Parathyroid adenoma (tissue), 2 donors: Measurements from ENCODE around the gene FGG.

Experiments used
- H2AFZ ChIP-seq: fragments of 300-600 bp; sonication (generic); one replicate; pipeline ENCODE4 v1.7.0; 2017; ENCODE audit warnings: antibody characterized with exemption, mild to moderate bottlenecking
- H3K27ac ChIP-seq: fragments of 300-600 bp; sonication (generic); one replicate; pipeline ENCODE4 v1.7.0; 2017
- H3K27me3 ChIP-seq: fragments of 300-600 bp; sonication (generic); one replicate; pipeline ENCODE4 v1.7.0; 2017; ENCODE audit warnings: low read length; ENCODE audit not compliant: control insufficient read depth, insufficient read depth
- H3K36me3 ChIP-seq: fragments of 300-600 bp; sonication (generic); one replicate; pipeline ENCODE4 v1.7.0; 2017; ENCODE audit warnings: low read length; ENCODE audit not compliant: control insufficient read depth, insufficient read depth
- H3K4me1 ChIP-seq: fragments of 300-600 bp; sonication (generic); one replicate; pipeline ENCODE4 v1.7.0; 2017; ENCODE audit warnings: control low read depth
- H3K4me2 ChIP-seq: fragments of 300-600 bp; sonication (generic); one replicate; pipeline ENCODE4 v1.7.0; 2017; ENCODE audit warnings: low read length
- H3K4me3 ChIP-seq: fragments of 300-600 bp; sonication (generic); one replicate; pipeline ENCODE4 v1.7.0; 2017; ENCODE audit warnings: low read depth, low read length
- H3K79me2 ChIP-seq: fragments of 300-600 bp; sonication (generic); one replicate; pipeline ENCODE4 v1.7.0; 2017; ENCODE audit warnings: control low read depth
- H3K9ac ChIP-seq: fragments of 300-600 bp; sonication (generic); one replicate; pipeline ENCODE4 v1.7.0; 2017; ENCODE audit warnings: mild to moderate bottlenecking
- H3K9me3 ChIP-seq: fragments of 300-600 bp; sonication (generic); one replicate; pipeline ENCODE4 v1.7.0; 2017; ENCODE audit warnings: low read length; ENCODE audit not compliant: control insufficient read depth
- TF ChIP-seq, protein P1 (sequence below): fragments of 300-600 bp; sonication (generic); IDR thresholded peaks from one replicate; pipeline ENCODE4 v1.7.0; 2017; ENCODE audit warnings: antibody characterized with exemption, mild to moderate bottlenecking
- donor health status: primary hyperparathyroidism.

Gene FGG

DNA sequence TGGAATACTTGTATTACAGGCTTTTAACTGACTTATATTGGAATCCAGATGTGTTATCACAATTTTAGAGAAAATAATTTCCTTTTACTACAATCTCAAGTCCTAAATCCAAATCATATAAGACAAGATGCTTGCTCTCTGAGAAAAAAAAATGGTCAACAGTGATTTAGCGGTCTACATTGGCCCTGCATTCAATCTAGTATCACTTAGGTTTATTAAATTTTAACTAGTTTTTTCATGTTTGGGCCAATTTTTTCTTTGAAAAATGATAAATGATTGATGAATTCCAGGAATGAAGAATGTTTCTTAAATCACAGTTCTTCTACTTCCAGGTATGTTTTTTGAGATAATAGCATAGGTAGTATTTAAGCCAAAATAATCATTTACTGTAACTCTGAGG, 2.8 kb upstream of the FGG start:
- no peak overlapping the region for H3K9ac ChIP-seq
- no peaks in the 10 kb centered on the region for H3K36me3 ChIP-seq
- H3K9me3 ChIP-seq: no peaks in the 10 kb centered on the region
- H3K79me2 ChIP-seq: no peaks in the 10 kb centered on the region
- H3K27me3 ChIP-seq: no peaks in the 10 kb centered on the region
- no peaks in the 10 kb centered on the region for H3K4me1 ChIP-seq
- no peak overlapping the region for H3K27ac ChIP-seq
- TF ChIP-seq, protein P1, sequence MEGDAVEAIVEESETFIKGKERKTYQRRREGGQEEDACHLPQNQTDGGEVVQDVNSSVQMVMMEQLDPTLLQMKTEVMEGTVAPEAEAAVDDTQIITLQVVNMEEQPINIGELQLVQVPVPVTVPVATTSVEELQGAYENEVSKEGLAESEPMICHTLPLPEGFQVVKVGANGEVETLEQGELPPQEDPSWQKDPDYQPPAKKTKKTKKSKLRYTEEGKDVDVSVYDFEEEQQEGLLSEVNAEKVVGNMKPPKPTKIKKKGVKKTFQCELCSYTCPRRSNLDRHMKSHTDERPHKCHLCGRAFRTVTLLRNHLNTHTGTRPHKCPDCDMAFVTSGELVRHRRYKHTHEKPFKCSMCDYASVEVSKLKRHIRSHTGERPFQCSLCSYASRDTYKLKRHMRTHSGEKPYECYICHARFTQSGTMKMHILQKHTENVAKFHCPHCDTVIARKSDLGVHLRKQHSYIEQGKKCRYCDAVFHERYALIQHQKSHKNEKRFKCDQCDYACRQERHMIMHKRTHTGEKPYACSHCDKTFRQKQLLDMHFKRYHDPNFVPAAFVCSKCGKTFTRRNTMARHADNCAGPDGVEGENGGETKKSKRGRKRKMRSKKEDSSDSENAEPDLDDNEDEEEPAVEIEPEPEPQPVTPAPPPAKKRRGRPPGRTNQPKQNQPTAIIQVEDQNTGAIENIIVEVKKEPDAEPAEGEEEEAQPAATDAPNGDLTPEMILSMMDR: no peak
- H3K4me2 ChIP-seq: no peak overlapping the region
- H3K4me3 ChIP-seq: no peak overlapping the region
- no peak overlapping the region for H2AFZ ChIP-seq

DNA sequence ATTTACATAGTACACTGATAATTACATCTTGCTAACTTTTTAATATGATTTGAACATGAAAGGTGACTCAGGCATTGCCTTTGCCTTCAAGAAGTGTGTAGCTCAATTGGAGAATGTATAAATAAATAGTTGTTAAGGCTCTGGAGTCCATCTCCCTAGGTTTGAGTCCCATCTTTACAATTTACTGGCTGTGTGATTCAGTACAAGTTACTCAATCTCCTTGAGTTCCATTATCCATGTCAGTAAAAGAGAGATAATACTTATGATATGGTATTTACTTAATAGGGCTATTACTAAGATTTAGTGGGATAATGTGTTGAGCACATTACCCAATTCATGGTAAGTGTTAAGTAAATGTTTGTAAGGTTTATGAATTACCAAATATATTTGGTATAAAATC, 1.9 kb upstream of the FGG start:
- Histone ChIP-seq H3K27me3 (no peaks in the 10 kb centered on the region), H3K4me1 (no peaks in the 10 kb centered on the region), H3K4me2 (no peak overlapping the region), H2AFZ (no peak overlapping the region), H3K4me3 (no peak overlapping the region), H3K9ac (no peak overlapping the region), H3K36me3 (no peaks in the 10 kb centered on the region), H3K27ac (no peak overlapping the region), H3K79me2 (no peaks in the 10 kb centered on the region), H3K9me3 (no peaks in the 10 kb centered on the region)
- TF ChIP-seq, protein P1: no peak

DNA sequence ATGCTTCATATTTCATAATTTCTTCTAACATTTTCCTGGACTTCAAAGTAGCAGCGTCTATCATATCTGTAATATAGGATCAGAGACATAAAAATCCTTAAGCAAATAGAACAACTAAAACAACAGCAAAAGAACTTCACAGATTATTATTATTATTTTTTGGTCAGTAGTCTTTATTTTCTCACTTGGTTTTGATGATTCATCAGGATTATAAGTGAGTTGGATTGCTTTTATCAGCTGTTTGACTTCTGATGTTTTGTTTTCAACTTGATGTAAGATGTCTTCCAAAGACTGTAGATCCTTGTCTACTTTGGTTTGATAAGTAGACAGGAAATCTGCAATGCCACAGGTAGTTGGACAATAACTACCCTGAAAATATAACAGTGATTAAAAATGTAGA, 623 bp downstream of the FGG start:
- Histone ChIP-seq H3K4me2 (no peak overlapping the region), H3K9ac (no peak overlapping the region), H3K9me3 (no peaks in the 10 kb centered on the region), H2AFZ (no peak overlapping the region), H3K36me3 (no peaks in the 10 kb centered on the region), H3K27me3 (no peaks in the 10 kb centered on the region), H3K79me2 (no peaks in the 10 kb centered on the region), H3K4me1 (no peaks in the 10 kb centered on the region), H3K4me3 (no peak overlapping the region), H3K27ac (no peak overlapping the region)
- TF ChIP-seq, protein P1: no peak

DNA sequence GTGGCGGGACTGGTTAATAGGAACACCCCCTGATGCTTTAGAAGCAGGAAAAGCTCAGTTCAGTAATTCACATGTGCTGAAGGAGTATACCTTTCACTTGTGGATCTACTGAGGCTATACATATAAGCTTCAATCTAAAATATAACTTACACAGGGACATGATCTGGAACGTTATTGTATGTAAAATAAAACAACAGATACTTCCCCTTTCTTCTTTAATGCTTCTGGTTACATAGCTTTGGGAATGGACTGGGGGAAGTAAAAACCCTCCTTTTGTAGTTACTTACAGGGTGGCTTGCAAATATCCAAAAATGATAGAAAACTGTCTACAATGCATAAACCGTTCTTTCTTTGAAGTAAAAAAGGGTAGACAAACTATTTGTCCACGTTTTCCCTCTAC, 1.9 kb downstream of the FGG start:
- H3K9me3 ChIP-seq: no peaks in the 10 kb centered on the region
- no peaks in the 10 kb centered on the region for H3K36me3 ChIP-seq
- H2AFZ ChIP-seq: no peak overlapping the region
- H3K27ac ChIP-seq: no peak overlapping the region
- no peaks in the 10 kb centered on the region for H3K79me2 ChIP-seq
- H3K4me3 ChIP-seq: no peak overlapping the region
- no peaks in the 10 kb centered on the region for H3K27me3 ChIP-seq
- TF ChIP-seq, protein P1: no peak
- no peaks in the 10 kb centered on the region for H3K4me1 ChIP-seq
- no peak overlapping the region for H3K9ac ChIP-seq
- H3K4me2 ChIP-seq: no peak overlapping the region

DNA sequence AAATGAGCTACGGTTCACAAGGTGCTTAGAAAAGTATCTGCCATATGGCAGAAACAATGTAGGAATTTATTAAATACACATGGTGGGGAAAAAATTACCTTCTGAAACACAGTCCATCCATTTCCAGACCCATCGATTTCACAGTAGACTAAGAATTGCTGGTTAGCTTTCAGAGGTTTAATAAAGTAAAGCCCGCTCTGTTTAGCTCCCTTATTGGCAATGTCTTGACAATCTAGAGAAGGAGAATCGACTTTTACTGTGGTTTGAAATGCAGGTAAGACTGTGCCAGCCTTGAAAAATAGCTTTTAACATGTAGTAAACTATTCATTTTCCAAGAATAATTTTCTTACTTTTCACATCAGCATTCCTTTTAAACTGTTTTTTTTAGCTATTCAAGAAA, 2.9 kb downstream of the FGG start:
- H3K9ac ChIP-seq: no peak overlapping the region

More for the DNA sequence above, 2.9 kb downstream of the FGG start:
- H3K4me1 ChIP-seq: no peaks in the 10 kb centered on the region
- no peak overlapping the region for H3K4me2 ChIP-seq
- H2AFZ ChIP-seq: no peak overlapping the region
- H3K27ac ChIP-seq: no peak overlapping the region
- no peaks in the 10 kb centered on the region for H3K79me2 ChIP-seq
- H3K4me3 ChIP-seq: no peak overlapping the region
- no peaks in the 10 kb centered on the region for H3K9me3 ChIP-seq
- H3K27me3 ChIP-seq: no peaks in the 10 kb centered on the region
- H3K36me3 ChIP-seq: no peaks in the 10 kb centered on the region
- TF ChIP-seq, protein P1: no peak
